Sigmoid colon (tissue), 7 donors: Measurements from ENCODE around the gene PLAGL2. TPM values are rescaled to one million over a fixed set of nuclear protein-coding genes. Genes with fewer than 3 reads are reported as not detected.

Experiments
- DNase-seq: peaks from one replicate; pipeline ENCODE4 v3.0.0-alpha.2; 2019
- H3K27ac ChIP-seq, 4 donors: fragments of 200-600 bp; sonication (generic); one replicate each; pipeline ENCODE4 v1.5.1; 2016 to 2019; ENCODE audit warnings: mild to moderate bottlenecking in 1 of 4
- H3K27me3 ChIP-seq, 3 donors: fragments of 200-600 bp; sonication (generic); one replicate each; pipeline ENCODE4 v1.5.1; 2019; ENCODE audit warnings: mild to moderate bottlenecking in 1 of 3
- H3K36me3 ChIP-seq, 4 donors: fragments of 200-600 bp; sonication (generic); one replicate each; pipeline ENCODE4 v1.5.1; 2016 to 2019
- H3K4me1 ChIP-seq, 4 donors: fragments of 200-600 bp; sonication (generic); one replicate each; pipeline ENCODE4 v1.5.1; 2017 to 2019
- H3K4me3 ChIP-seq, 4 donors: fragments of 200-600 bp; sonication (generic); one replicate each; pipeline ENCODE4 v1.5.1; 2017 to 2019; ENCODE audit warnings: mild to moderate bottlenecking in 2 of 4, moderate library complexity in 1 of 4
- H3K9me3 ChIP-seq, 4 donors: fragments of 200-600 bp in 3 of 4; sonication (generic) in 3 of 4; one replicate each; pipeline versions ENCODE4 v1.5.1 to v1.6.1; 2013 to 2019
- CTCF ChIP-seq, 4 experiments: fragments of 450-650 bp in 3 of 4; fragments of 200-600 bp in 1 of 4; IDR thresholded peaks; one replicate each; pipeline ENCODE4 v1.5.1; 2016 to 2019; ENCODE audit warnings: antibody characterized with exemption in 4 of 4, mild to moderate bottlenecking in 3 of 4, moderate library complexity in 2 of 4
- EP300 ChIP-seq, 4 donors: sonication (generic); formaldehyde crosslinking; IDR thresholded peaks; one replicate each; pipeline ENCODE4 v1.6.1; 2017; ENCODE audit warnings: antibody characterized with exemption in 4 of 4
- POLR2A ChIP-seq, 2 donors: fragments of 450-650 bp; IDR thresholded peaks; one replicate each; pipeline ENCODE4 v1.6.1; 2016; ENCODE audit warnings: antibody characterized with exemption in 2 of 2, mild to moderate bottlenecking in 2 of 2, moderate library complexity in 2 of 2
- POLR2AphosphoS5 ChIP-seq, 4 donors: sonication (generic); formaldehyde crosslinking; IDR thresholded peaks; one replicate each; pipeline ENCODE4 v1.6.1; 2017; ENCODE audit warnings: antibody characterized with exemption in 4 of 4
- WGBS, 2 donors: extraction: QIAGEN DNeasy Blood & Tissue Kit; methylation state at CpG; one replicate each; pipeline ENCODE4 v1.1.7; 2013; 5-methylcytosine and 5-hydroxymethylcytosine counted together
- intact Hi-C: fragments of 100-400 bp; cut with DNase I; formaldehyde crosslinking; loops from one replicate; pipeline ENCODE4 v1.15.1; 2023
- polyA plus RNA-seq, 3 donors: library from polyadenylated mRNA; stranded (reverse); fragments of 200-250 nt; gene quantifications; one replicate each; pipeline ENCODE4 v1.2.3, GENCODE V29; 2013
- total RNA-seq, 4 donors: library from RNA; depleted of rRNA; stranded (reverse); fragments of >200 nt; gene quantifications; one replicate each; pipeline ENCODE4 v1.1.0, GENCODE V29; 2016
- donor health status: healthy with polysubstance abuse.
- donor health status: Bipolar disorder and iron deficiency.
- donor health status: healthy.

The PLAGL2 gene
- total and polyA plus RNA-seq, 7 donors: 3.0 to 12.5 (median 5.0) TPM

- TF ChIP-seq POLR2AphosphoS5 (IDR thresholded peaks at IDR 0.05) (peak in 1 of 4 donors; percentile 49), CTCF (IDR thresholded peaks at IDR 0.05) (no peak)
- peaks cover 17 to 84% (median 36%) of the 10 kb centered on the region in 4 donors for H3K36me3 ChIP-seq
- 46 to 49% methylated on average over 11 of the region's 11 CpGs for WGBS, 2 donors
Observed at GRCh38 chr20:32155017-32155981, 52.2 kb downstream of the PLAGL2 start.

GRCh38 chr20:32153771-32154170 is 53.8 kb downstream of the PLAGL2 start:
- Histone ChIP-seq H3K36me3 (peaks cover 24 to 84% (median 34%) of the 10 kb centered on the region in 4 donors), H3K9me3 (no peaks in the 10 kb centered on the region), H3K27ac (no peak overlapping the region), H3K4me3 (no peak overlapping the region), H3K4me1 (peaks cover 0 to 13% (median 8%) of the 10 kb centered on the region in 4 donors), H3K27me3 (no peaks in the 10 kb centered on the region)
- DNase-seq: peak; percentile 17
- intact Hi-C loops: no loop called here
- WGBS, 2 donors: 96 to 97% methylated on average over 5 of the region's 5 CpGs
- TF ChIP-seq EP300 (IDR thresholded peaks at IDR 0.05) (no peak), POLR2A (IDR thresholded peaks at IDR 0.05) (no peak), POLR2AphosphoS5 (IDR thresholded peaks at IDR 0.05) (no peak), CTCF (IDR thresholded peaks at IDR 0.05) (no peak)

More at GRCh38 chr20:32155017-32155981, 52.2 kb downstream of the PLAGL2 start:
- DNase-seq: peak; percentile 87
- H3K4me3 ChIP-seq: no peak overlapping the region
- peaks cover 0 to 13% (median 8%) of the 10 kb centered on the region in 4 donors for H3K4me1 ChIP-seq
- intact Hi-C loops: no loop called here
- no peaks in the 10 kb centered on the region for H3K9me3 ChIP-seq
- peak overlapping the region in 1 of 4 donors; percentile 2 for H3K27ac ChIP-seq
- H3K27me3 ChIP-seq: no peaks in the 10 kb centered on the region

- Histone ChIP-seq H3K4me3 (no peak overlapping the region), H3K27me3 (no peaks in the 10 kb centered on the region), H3K36me3 (peaks cover 19 to 82% (median 31%) of the 10 kb centered on the region in 4 donors), H3K4me1 (peaks cover 0 to 13% (median 8%) of the 10 kb centered on the region in 4 donors), H3K9me3 (no peaks in the 10 kb centered on the region), H3K27ac (no peak overlapping the region)
- 97% methylated on average over 4 of the region's 4 CpGs for WGBS, 2 donors
- DNase-seq: peak; percentile 24
- TF ChIP-seq EP300 (IDR thresholded peaks at IDR 0.05): no peak
- TF ChIP-seq POLR2AphosphoS5 (IDR thresholded peaks at IDR 0.05): no peak
- no peak for TF ChIP-seq POLR2A (IDR thresholded peaks at IDR 0.05)
- TF ChIP-seq CTCF (IDR thresholded peaks at IDR 0.05): no peak
- intact Hi-C loops: no loop called here
Observed at GRCh38 chr20:32153156-32153665, 54.3 kb downstream of the PLAGL2 start.

- intact Hi-C loops: no loop called here
- peak; percentile 37 for DNase-seq
- Histone ChIP-seq H3K4me3 (no peak overlapping the region), H3K27me3 (no peaks in the 10 kb centered on the region), H3K9me3 (no peaks in the 10 kb centered on the region), H3K4me1 (peaks cover 0 to 13% (median 8%) of the 10 kb centered on the region in 4 donors), H3K27ac (no peak overlapping the region), H3K36me3 (peaks cover 19 to 82% (median 27%) of the 10 kb centered on the region in 4 donors)
- TF ChIP-seq CTCF (IDR thresholded peaks at IDR 0.05): no peak
- no peak for TF ChIP-seq POLR2AphosphoS5 (IDR thresholded peaks at IDR 0.05)
- TF ChIP-seq POLR2A (IDR thresholded peaks at IDR 0.05): no peak
- no peak for TF ChIP-seq EP300 (IDR thresholded peaks at IDR 0.05)
- WGBS, 2 donors: 64 to 86% methylated on average over 6 of the region's 6 CpGs
Observed at GRCh38 chr20:32152421-32153155, 55.0 kb downstream of the PLAGL2 start.
